Stimulated activated CD4-positive, alpha-beta T cell treated with anti-CD3 and anti-CD28 coated beads, Interleukin-1b, Interleukin-23, amount 100 ng/mL, for 1 hour (primary cell): Measurements from ENCODE around the gene MPC1.

Source experiments
- DNase-seq, 2 donors: peaks; one replicate each; pipeline ENCODE4 v3.0.0-alpha.2; 2020; ENCODE audit warnings: low read depth in 2 of 2

MPC1 gene

GRCh38 chr6:166317261-166318212 is 65.2 kb downstream of the MPC1 start:
- no peak for DNase-seq

DNA sequence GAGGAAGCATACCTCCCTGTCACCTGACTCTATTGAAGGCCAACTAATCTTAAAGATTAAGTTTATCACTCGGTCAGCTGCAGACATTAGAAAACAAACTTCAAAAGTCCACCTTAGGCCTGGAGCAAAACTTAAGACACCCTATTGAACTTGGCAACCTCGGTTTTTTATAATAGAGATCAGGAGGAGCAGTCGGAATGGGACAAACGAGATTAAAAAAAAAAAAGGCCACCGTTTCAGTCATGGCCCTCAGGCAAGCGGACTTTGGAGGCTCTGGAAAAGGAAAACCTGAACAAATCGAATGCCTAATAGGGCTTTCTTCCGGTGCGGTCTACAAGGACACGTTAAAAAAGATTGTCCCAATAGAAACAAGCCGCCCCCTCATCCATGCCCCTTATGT is 67.3 kb downstream of the MPC1 start:
- no peak for DNase-seq
